ENCODE results near the gene NKD1.
A peak's percentile ranks its signal among the peaks of the same experiment; 100 is the strongest.

NKD1 gene

DNA sequence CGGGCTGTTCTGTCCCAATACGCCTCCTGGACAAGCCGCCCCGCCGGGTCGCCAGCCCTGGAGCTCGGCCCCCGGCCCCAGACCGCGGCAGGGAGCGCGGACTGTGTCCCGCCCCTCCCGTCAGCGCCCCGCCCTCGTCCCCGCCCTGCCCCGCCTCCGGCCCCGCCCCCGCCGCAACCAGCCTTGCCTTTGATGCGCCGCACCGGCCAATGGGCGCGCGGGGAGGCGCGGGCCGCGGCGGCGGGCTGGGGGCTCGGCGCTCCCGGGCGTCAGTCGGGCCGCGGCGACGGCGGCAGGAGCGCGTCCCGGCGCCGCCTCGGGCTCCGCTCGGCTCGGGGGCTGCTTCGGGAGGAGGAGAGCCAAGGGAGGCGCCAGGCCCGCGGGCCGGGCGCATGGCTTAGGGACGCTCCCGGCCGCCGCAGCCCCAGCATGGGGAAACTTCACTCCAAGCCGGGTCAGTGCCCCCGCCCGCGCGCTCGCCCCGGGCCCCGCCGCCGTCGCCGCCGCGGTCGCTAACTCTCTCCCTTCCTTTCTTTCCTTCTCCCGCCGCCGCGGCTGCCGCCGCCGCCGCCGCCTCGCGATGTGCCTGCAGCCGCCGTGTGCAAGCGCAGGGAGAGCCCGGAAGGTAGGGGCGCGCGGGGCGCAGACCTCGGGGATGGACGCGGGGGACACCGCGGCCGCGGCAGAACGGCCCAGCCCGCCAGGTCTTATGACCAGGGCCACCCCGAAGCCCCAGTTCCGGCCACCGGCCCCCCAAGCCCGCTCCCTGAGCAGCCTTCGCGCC lies at the start of gene NKD1:
Gene NKD1, plus strand, starts transcription at position 272 of the 784 bp plus-strand sequence. Its CDS starts 158 bp downstream, at position 430.
- DNase-seq (ENCODE audit: low read depth): no peak
- peak within 1 kb of the TSS; percentile 44 for H3K4me3 ChIP-seq (ENCODE audit: control insufficient read depth, low read depth, low read length)
- TF ChIP-seq, protein P1, sequence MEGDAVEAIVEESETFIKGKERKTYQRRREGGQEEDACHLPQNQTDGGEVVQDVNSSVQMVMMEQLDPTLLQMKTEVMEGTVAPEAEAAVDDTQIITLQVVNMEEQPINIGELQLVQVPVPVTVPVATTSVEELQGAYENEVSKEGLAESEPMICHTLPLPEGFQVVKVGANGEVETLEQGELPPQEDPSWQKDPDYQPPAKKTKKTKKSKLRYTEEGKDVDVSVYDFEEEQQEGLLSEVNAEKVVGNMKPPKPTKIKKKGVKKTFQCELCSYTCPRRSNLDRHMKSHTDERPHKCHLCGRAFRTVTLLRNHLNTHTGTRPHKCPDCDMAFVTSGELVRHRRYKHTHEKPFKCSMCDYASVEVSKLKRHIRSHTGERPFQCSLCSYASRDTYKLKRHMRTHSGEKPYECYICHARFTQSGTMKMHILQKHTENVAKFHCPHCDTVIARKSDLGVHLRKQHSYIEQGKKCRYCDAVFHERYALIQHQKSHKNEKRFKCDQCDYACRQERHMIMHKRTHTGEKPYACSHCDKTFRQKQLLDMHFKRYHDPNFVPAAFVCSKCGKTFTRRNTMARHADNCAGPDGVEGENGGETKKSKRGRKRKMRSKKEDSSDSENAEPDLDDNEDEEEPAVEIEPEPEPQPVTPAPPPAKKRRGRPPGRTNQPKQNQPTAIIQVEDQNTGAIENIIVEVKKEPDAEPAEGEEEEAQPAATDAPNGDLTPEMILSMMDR (IDR thresholded peaks at IDR 0.05; ENCODE audit: control insufficient read depth, insufficient read depth, low read depth, low read length, missing control alignments): no peak

- no peak overlapping the region for H3K4me3 ChIP-seq (ENCODE audit: control insufficient read depth, low read depth, low read length)
- no peak for DNase-seq (ENCODE audit: low read depth)
- TF ChIP-seq, protein P1 (IDR thresholded peaks at IDR 0.05; ENCODE audit: control insufficient read depth, insufficient read depth, low read depth, low read length, missing control alignments): no peak
Measured at GRCh38 chr16:50498431-50499155, 49.6 kb upstream of the NKD1 start.

DNA sequence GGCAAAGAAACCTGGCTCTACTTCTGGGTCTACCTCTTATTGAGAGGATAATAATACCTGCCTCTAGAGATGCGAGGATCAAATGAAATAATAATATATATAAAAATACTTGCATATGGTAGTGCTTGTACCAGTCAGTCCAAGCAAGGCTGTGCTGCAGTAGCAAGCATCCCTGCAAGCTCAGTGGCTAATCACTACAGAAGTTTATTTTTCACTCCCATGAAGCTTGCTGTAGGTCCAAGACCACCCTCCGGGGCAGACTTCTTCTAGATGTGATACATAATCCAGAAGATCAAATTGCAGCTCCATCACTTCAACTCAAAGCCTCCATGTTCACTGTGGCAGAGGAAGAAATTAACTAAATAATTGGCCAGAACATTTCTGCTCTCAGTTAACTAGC lies 48.9 kb upstream of the NKD1 start:
- DNase-seq (ENCODE audit: low read depth): no peak
- TF ChIP-seq, protein P1 (IDR thresholded peaks at IDR 0.05; ENCODE audit: control insufficient read depth, insufficient read depth, low read depth, low read length, missing control alignments): no peak

GRCh38 chr16:50500171-50500874 lies 47.9 kb upstream of the NKD1 start:
- DNase-seq (ENCODE audit: low read depth): no peak
- H3K4me3 ChIP-seq (ENCODE audit: control insufficient read depth, low read depth, low read length): no peak overlapping the region
- TF ChIP-seq, protein P1 (IDR thresholded peaks at IDR 0.05; ENCODE audit: control insufficient read depth, insufficient read depth, low read depth, low read length, missing control alignments): no peak

More for the DNA sequence above, 48.9 kb upstream of the NKD1 start:
- no peak overlapping the region for H3K4me3 ChIP-seq (ENCODE audit: control insufficient read depth, low read depth, low read length)

DNA sequence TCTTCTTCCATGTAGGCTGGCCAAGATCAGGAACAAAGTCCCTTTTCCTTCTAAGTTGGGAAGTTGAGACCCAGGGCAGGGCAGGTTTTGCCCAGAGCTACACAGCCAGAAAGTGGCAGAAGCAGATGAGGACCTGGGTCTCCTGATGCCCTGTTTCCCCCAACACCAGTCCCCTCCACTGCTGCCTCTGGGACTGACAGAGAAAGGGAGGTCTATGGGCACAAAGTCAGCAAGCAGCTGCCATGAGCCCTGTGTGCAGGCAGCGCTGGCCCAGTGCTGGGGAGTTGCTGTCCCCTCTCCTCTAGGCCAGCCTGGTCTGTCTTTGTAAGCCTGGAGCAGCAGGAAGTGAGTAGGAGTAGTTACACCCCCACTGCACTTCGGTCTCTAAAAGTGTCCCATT lies 46.9 kb upstream of the NKD1 start:
- H3K4me3 ChIP-seq (ENCODE audit: control insufficient read depth, low read depth, low read length): no peak overlapping the region
- TF ChIP-seq, protein P1 (IDR thresholded peaks at IDR 0.05; ENCODE audit: control insufficient read depth, insufficient read depth, low read depth, low read length, missing control alignments): no peak
- no peak for DNase-seq (ENCODE audit: low read depth)

DNA sequence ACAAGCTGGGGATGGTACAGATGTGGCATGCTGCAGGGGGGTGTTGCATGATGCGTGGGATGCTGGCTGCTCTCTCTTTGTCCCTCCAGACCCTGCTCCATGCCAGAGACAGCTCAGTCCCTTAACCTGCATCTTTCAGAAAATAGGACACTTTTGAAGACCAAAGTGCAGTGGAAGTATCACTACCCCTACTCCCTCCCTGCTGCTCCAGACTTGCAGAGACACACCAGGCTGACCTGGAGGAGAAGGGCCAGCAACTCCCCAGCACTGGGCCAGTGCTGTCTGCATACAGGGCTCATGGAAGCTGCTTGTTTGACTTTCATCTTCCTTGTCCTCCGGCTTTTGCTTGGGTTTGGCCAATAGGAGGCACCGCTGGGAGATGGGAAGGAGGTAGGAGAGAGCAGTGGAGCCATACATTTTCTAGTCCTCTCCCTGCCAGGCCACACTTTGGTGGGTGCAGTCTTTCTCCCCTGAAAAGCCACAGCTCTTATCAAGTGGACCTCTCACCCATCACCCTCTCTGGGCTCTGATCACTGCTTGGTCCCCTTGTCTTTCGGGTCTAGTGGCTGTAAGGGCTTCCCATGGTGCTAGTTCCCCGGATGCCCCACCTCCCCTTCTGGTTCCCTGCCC lies 46.1 kb upstream of the NKD1 start:
- no peak overlapping the region for H3K4me3 ChIP-seq (ENCODE audit: control insufficient read depth, low read depth, low read length)
- no peak for DNase-seq (ENCODE audit: low read depth)
- TF ChIP-seq, protein P1 (IDR thresholded peaks at IDR 0.05; ENCODE audit: control insufficient read depth, insufficient read depth, low read depth, low read length, missing control alignments): no peak

Measured in AG09309 (cell line).